Measurements from ENCODE around the gene VTI1A.

The VTI1A gene

DNA sequence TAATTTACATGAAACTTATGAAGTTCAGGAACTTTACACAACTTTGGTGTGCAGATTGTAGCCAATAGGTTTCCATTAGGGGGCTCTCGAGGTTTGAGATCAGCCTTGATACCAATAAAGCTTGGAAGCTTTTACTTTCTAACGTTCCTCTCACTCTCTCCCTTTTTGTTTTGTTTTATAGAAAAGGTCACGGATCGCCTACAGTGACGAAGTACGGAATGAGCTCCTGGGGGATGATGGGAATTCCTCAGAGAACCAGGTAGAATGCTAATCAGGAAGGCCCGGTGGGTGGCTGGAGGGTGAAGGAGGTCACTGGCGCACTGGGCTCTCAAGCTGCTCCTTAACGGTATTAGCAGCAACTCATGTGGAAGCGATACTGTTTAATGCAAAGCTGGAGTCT, 79.9 kb downstream of the VTI1A start:
- TF ChIP-seq, protein P1, sequence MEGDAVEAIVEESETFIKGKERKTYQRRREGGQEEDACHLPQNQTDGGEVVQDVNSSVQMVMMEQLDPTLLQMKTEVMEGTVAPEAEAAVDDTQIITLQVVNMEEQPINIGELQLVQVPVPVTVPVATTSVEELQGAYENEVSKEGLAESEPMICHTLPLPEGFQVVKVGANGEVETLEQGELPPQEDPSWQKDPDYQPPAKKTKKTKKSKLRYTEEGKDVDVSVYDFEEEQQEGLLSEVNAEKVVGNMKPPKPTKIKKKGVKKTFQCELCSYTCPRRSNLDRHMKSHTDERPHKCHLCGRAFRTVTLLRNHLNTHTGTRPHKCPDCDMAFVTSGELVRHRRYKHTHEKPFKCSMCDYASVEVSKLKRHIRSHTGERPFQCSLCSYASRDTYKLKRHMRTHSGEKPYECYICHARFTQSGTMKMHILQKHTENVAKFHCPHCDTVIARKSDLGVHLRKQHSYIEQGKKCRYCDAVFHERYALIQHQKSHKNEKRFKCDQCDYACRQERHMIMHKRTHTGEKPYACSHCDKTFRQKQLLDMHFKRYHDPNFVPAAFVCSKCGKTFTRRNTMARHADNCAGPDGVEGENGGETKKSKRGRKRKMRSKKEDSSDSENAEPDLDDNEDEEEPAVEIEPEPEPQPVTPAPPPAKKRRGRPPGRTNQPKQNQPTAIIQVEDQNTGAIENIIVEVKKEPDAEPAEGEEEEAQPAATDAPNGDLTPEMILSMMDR (IDR thresholded peaks at IDR 0.05; ENCODE audit: extremely low read depth, insufficient read depth, missing control alignments): no peak
- DNase-seq (ENCODE audit: low spot score): no peak
- in situ Hi-C loops (cut with MboI; ENCODE audit: low pct_unique_long_range_greater_than_20kb, low sequenced_read_pairs, unreplicated experiment): no loop called here

DNA sequence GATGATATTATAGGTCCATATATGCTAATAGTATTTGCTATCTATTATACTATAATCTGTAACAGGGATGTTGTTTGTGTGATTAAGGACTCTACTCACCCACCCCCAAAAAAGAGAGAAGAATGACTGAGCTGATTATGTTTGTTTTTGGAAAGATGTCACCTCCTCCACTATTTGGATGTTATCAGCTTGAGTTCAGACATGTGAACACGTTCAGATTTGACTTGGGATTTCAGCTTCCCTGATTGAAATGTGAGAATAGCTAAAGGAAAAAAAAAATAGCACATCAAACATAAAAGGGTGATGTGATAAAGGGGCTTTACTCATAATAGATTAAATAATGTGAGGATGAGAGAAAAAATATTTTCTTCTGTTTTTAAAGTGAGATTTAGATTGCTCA, 81.2 kb downstream of the VTI1A start:
- in situ Hi-C loops (cut with MboI; ENCODE audit: low pct_unique_long_range_greater_than_20kb, low sequenced_read_pairs, unreplicated experiment): no loop called here
- no peak for DNase-seq (ENCODE audit: low spot score)
- TF ChIP-seq, protein P1 (IDR thresholded peaks at IDR 0.05; ENCODE audit: extremely low read depth, insufficient read depth, missing control alignments): no peak

DNA sequence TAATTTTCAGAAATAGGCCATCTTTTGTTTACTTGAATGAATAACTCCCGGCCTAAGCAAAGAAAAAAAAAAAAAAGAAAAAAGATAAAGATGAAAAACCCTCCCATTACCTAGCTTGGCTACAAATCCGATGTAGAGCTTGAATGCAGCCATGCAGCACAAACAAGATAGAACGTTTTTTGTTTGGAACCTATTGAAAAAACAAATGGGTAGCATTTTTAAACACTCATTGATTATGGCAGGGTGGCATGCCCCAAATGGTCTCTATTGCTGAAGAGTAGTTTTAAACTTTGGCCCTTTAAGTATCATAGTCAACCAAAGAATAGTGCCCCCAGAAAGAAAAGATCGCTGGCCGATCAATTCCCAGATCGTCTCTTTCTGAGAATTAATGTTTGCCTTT, 84.4 kb downstream of the VTI1A start:
- no peak for DNase-seq (ENCODE audit: low spot score)
- in situ Hi-C loops (cut with MboI; ENCODE audit: low pct_unique_long_range_greater_than_20kb, low sequenced_read_pairs, unreplicated experiment): no loop called here
- TF ChIP-seq, protein P1 (IDR thresholded peaks at IDR 0.05; ENCODE audit: extremely low read depth, insufficient read depth, missing control alignments): no peak

DNA sequence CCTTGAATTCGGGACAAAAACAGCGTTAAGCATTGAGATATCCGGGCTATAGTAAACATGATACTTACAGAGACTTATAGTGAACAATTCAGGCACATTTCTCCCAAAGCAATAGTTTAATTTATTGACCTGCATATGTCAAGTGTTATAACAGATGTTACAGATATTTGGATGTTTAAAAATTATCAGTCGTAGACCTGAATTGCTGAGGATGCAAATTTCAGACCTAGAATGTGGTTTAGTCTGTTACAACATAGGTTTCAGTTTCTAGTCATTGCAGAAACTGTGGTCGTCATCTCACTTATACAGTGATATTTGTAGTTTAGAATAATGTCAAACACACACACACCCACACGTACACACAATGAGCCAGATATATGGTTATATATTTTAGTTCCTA, 85.2 kb downstream of the VTI1A start:
- TF ChIP-seq, protein P1 (IDR thresholded peaks at IDR 0.05; ENCODE audit: extremely low read depth, insufficient read depth, missing control alignments): no peak
- peak; percentile 54 for DNase-seq (ENCODE audit: low spot score)
- in situ Hi-C loops (cut with MboI; ENCODE audit: low pct_unique_long_range_greater_than_20kb, low sequenced_read_pairs, unreplicated experiment): no loop called here

DNA sequence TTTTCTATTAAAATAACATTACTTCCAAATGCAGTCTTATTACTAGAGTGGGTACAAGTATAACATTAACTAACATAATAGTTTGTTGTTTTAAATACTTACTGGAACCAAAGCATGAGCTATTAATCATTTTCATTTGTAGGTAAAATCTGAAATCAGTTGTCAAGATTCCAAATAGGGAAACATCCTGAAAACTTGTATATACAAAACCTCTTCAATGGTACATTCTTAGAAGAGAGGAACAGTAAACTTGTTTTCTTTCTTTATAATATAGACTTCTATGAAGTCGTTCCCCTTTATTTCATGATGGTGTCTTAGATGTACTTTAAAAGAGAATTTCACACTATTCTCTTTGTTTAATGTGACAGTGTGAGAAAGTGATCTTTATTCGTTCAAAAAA, 85.9 kb downstream of the VTI1A start:
- in situ Hi-C loops (cut with MboI; ENCODE audit: low pct_unique_long_range_greater_than_20kb, low sequenced_read_pairs, unreplicated experiment): no loop called here
- DNase-seq (ENCODE audit: low spot score): no peak
- TF ChIP-seq, protein P1 (IDR thresholded peaks at IDR 0.05; ENCODE audit: extremely low read depth, insufficient read depth, missing control alignments): no peak

DNA sequence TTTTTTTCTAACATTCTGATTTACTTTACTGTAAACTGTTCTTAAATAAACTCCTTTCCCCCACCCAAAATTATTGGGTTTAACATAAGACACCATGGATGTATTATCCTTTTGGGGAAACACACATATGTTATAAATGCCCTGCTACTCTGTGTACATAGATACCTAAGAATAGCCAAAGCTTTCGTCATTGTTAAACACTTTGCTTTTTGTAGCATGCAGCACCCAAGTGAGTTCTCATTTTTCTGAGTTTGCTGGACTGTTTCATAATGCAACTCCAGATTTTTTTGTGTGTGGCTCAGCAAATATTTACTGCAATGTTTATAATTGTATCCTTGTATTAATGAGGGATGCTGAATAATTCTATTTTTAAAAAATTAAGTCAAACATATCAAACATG, 86.9 kb downstream of the VTI1A start:
- DNase-seq (ENCODE audit: low spot score): no peak
- TF ChIP-seq, protein P1 (IDR thresholded peaks at IDR 0.05; ENCODE audit: extremely low read depth, insufficient read depth, missing control alignments): no peak
- in situ Hi-C loops (cut with MboI; ENCODE audit: low pct_unique_long_range_greater_than_20kb, low sequenced_read_pairs, unreplicated experiment): no loop called here

DNA sequence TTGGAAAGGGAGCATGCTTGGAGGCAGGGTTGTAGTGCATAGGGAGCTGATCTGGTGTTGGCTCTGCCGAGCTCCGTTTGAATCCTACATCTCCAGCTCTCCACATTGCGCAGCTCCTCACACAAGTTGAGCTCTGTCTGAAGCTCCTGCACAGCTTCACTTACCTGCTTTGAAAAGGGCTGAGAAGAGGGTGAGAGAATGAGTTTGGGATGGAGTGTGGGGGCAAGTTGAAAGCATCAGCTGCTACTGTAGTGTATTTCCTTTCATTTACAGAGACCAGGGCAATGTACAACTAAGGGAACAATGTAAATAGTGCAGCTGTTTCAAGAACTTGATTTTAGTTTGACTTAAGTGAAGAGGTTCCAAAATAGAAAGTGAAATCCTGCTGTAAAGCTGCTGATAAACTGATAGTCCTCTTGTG, 88.5 kb downstream of the VTI1A start:
- TF ChIP-seq, protein P1 (IDR thresholded peaks at IDR 0.05; ENCODE audit: extremely low read depth, insufficient read depth, missing control alignments): no peak
- no peak for DNase-seq (ENCODE audit: low spot score)
- in situ Hi-C loops (cut with MboI; ENCODE audit: low pct_unique_long_range_greater_than_20kb, low sequenced_read_pairs, unreplicated experiment): no loop called here
